SH-SY5Y (cell line): ENCODE data around the gene OTOP2.

Experiments
- GATA2 ChIP-seq: IDR thresholded peaks from 2 replicates; pipeline ENCODE4 v1.6.1; 2011; ENCODE audit warnings: mild to moderate bottlenecking, low read depth, low read length
- GATA3 ChIP-seq: IDR thresholded peaks from 2 replicates; pipeline ENCODE4 v1.6.1; 2011; ENCODE audit warnings: low read depth, mild to moderate bottlenecking, low read length, moderate library complexity

GRCh38 chr17:74925242-74925641 lies 1.2 kb downstream of the OTOP2 start:
- TF ChIP-seq GATA2 (no peak), GATA3 (no peak)
